Neural progenitor cell (in vitro differentiated cells): ENCODE data around the gene FRMPD1.

Source experiments
- EZH2 ChIP-seq: fragments of 200-600 bp; sonication (generic); IDR thresholded peaks from 2 replicates; pipeline ENCODE4 v1.6.1; 2017; ENCODE audit warnings: antibody characterized with exemption, mild to moderate bottlenecking, moderate library complexity
- EZH2phosphoT487 ChIP-seq: fragments of 200-600 bp; sonication (generic); IDR thresholded peaks from 2 replicates; pipeline ENCODE4 v1.6.1; 2017; ENCODE audit warnings: antibody characterized with exemption
- TF ChIP-seq, protein P1 (sequence below): fragments of 200-600 bp; sonication (generic); IDR thresholded peaks from 2 replicates; pipeline ENCODE4 v1.5.1; 2017; ENCODE audit warnings: antibody characterized with exemption, mild to moderate bottlenecking

DNA sequence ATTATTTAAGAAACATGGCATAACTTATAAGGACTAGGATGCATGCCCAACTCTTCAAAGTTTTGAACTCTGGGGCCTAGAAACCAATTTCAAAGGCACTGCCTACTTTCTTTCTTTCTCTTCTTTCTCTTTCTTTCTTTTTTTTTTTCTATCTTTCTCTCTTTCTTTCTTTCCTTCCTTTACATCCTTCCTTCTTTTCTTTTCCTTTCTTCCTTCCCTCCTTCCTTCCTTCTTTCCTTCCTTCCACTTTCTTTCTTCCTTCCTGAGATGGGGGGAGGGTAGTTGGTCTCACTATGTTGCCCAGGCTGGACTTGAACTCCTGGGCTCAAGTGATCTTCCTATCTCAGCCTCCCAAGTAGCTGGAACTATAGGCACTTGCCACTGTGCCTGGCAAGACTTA lies 42.5 kb upstream of the FRMPD1 start:
- TF ChIP-seq EZH2 (no peak), EZH2phosphoT487 (no peak)
- TF ChIP-seq, protein P1, sequence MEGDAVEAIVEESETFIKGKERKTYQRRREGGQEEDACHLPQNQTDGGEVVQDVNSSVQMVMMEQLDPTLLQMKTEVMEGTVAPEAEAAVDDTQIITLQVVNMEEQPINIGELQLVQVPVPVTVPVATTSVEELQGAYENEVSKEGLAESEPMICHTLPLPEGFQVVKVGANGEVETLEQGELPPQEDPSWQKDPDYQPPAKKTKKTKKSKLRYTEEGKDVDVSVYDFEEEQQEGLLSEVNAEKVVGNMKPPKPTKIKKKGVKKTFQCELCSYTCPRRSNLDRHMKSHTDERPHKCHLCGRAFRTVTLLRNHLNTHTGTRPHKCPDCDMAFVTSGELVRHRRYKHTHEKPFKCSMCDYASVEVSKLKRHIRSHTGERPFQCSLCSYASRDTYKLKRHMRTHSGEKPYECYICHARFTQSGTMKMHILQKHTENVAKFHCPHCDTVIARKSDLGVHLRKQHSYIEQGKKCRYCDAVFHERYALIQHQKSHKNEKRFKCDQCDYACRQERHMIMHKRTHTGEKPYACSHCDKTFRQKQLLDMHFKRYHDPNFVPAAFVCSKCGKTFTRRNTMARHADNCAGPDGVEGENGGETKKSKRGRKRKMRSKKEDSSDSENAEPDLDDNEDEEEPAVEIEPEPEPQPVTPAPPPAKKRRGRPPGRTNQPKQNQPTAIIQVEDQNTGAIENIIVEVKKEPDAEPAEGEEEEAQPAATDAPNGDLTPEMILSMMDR: no peak
